GM12878 (cell line): ENCODE data around the gene AFF1. TPM values are rescaled to one million over a fixed set of nuclear protein-coding genes. Genes with fewer than 3 reads are reported as not detected.
A peak's percentile ranks its signal among the peaks of the same experiment; 100 is the strongest.

ENCODE experiments used
- ATAC-seq: fragments of 200-7000 bp; cut with Tn5 transposase; 3 replicates; pipeline ENCODE4 v1.9.1; 2020; ENCODE audit warnings: mild to moderate bottlenecking, moderate library complexity
- BruUV-seq: library from RNA; stranded (reverse); fragments of 400-500 nt; replicated peaks from 2 replicates; lab custom pipeline; 2021; lab: Mats Ljungman, UMichigan
- CTCF ChIA-PET: fragments of 300-600 bp; sonication (Branson Sonifier 250); formaldehyde crosslinking; extraction: SDS; loops from one replicate; lab custom pipeline; 2021; ENCODE audit warnings: inconsistent platforms; lab: Yijun Ruan, JAX
- POLR2A ChIA-PET: fragments of 350-600 bp; formaldehyde crosslinking; extraction: SDS; loops from one replicate; lab custom pipeline; 2021; ENCODE audit warnings: inconsistent platforms; lab: Charles Lee
- RAD21 ChIA-PET: fragments of 300-600 bp; sonication (Branson Sonifier 250); formaldehyde crosslinking; loops from one replicate; lab custom pipeline; 2023; ENCODE audit warnings: antibody characterized with exemption; ENCODE audit not compliant: unreplicated experiment; lab: Charles Lee
- SMC1A ChIA-PET: fragments of 300-600 bp; sonication (Branson Sonifier 250); formaldehyde crosslinking; loops from one replicate; lab custom pipeline; 2023; ENCODE audit not compliant: unreplicated experiment, uncharacterized antibody; lab: Charles Lee
- DNase-seq: peaks from one replicate; pipeline ENCODE4 v3.0.0-alpha.2; 2011; ENCODE audit warnings: low read depth, low spot score
- FAIRE-seq: peaks from 3 replicates; lab custom pipeline; 2011; peaks lifted over from hg19 to GRCh38; lab: Jason Lieb, UNC
- H2AFZ ChIP-seq: 2 replicates; pipeline ENCODE4 v1.6.0; 2011; ENCODE audit warnings: low read depth, low read length, control low read depth; ENCODE audit not compliant: control insufficient read depth
- H3K27ac ChIP-seq: 2 replicates; pipeline ENCODE4 v1.5.1; 2011; ENCODE audit warnings: control low read depth; ENCODE audit not compliant: control insufficient read depth, insufficient read depth
- H3K27me3 ChIP-seq, 2 experiments: replicated peaks in 1 of 2; 2 replicates each; pipeline versions ENCODE4 v1.6.0 to v1.6.1; 2011; ENCODE audit warnings: low read length in 1 of 2; ENCODE audit not compliant: control insufficient read depth in 2 of 2, insufficient read depth in 2 of 2
- H3K36me3 ChIP-seq, 2 experiments: 2 replicates each; pipeline ENCODE4 v1.5.1; 2011; ENCODE audit warnings: low read length in 1 of 2; ENCODE audit not compliant: control insufficient read depth in 2 of 2, insufficient read depth in 2 of 2
- H3K4me1 ChIP-seq: 2 replicates; pipeline ENCODE4 v1.6.1; 2011; ENCODE audit warnings: mild to moderate bottlenecking, low read length, moderate library complexity, mixed read lengths; ENCODE audit not compliant: control insufficient read depth, insufficient read depth
- H3K4me2 ChIP-seq: 2 replicates; pipeline ENCODE4 v1.6.0; 2011; ENCODE audit warnings: control low read depth; ENCODE audit not compliant: control insufficient read depth, insufficient read depth
- H3K4me3 ChIP-seq: fragments of 200-600 bp; sonication (generic); 2 replicates; pipeline ENCODE4 v1.5.1; 2016
- H3K79me2 ChIP-seq: 2 replicates; pipeline ENCODE4 v1.6.0; 2011; ENCODE audit warnings: low read length; ENCODE audit not compliant: control insufficient read depth, insufficient read depth
- H3K9ac ChIP-seq: 2 replicates; pipeline ENCODE4 v1.8.0; 2011; ENCODE audit warnings: low read length, control low read depth, mixed read lengths; ENCODE audit not compliant: control insufficient read depth, insufficient read depth
- H3K9me3 ChIP-seq: replicated peaks from 3 replicates; pipeline ENCODE4 v1.5.1; 2011; ENCODE audit warnings: mild to moderate bottlenecking, low read length; ENCODE audit not compliant: control insufficient read depth, insufficient read depth
- H4K20me1 ChIP-seq: 2 replicates; pipeline ENCODE4 v1.6.0; 2011; ENCODE audit not compliant: control insufficient read depth, insufficient read depth
- BMI1 ChIP-seq: fragments of 450-650 bp; IDR thresholded peaks from 2 replicates; pipeline ENCODE4 v1.6.1; 2016; ENCODE audit warnings: mild to moderate bottlenecking, moderate library complexity, borderline replicate concordance
- ETV6 ChIP-seq, 2 experiments: fragments of 450-650 bp in 1 of 2; IDR thresholded peaks in 1 of 2; conservative IDR thresholded peaks in 1 of 2; 2 replicates each; pipeline ENCODE4 v1.6.1; 2014; ENCODE audit warnings: antibody characterized with exemption in 1 of 2, borderline replicate concordance in 1 of 2, low read depth in 1 of 2, mild to moderate bottlenecking in 1 of 2, moderate library complexity in 1 of 2
- JUNB ChIP-seq: IDR thresholded peaks from 2 replicates; pipeline ENCODE4 v1.6.1; 2016; ENCODE audit warnings: antibody characterized with exemption, mild to moderate bottlenecking
- NFXL1 ChIP-seq: fragments of 450-650 bp; IDR thresholded peaks from 2 replicates; pipeline ENCODE4 v1.6.1; 2017; ENCODE audit warnings: antibody characterized with exemption, mild to moderate bottlenecking, borderline replicate concordance
- PAX8 ChIP-seq: fragments of 450-650 bp; IDR thresholded peaks from 2 replicates; pipeline ENCODE4 v1.6.1; 2017; ENCODE audit warnings: mild to moderate bottlenecking, moderate library complexity
- RAD21 ChIP-seq: IDR thresholded peaks from 2 replicates; pipeline ENCODE4 v1.6.1; 2011; ENCODE audit warnings: mild to moderate bottlenecking, low read depth, low read length, moderate library complexity; ENCODE audit not compliant: insufficient read depth
- SMARCA5 ChIP-seq: fragments of 450-650 bp; IDR thresholded peaks from 2 replicates; pipeline ENCODE4 v1.6.1; 2017; ENCODE audit warnings: mild to moderate bottlenecking
- SREBF1 ChIP-seq: IDR thresholded peaks from 2 replicates; pipeline ENCODE4 v1.6.1; 2012; ENCODE audit warnings: mild to moderate bottlenecking, low read length
- SUZ12 ChIP-seq: fragments of 200-600 bp; sonication (generic); IDR thresholded peaks from one replicate; pipeline ENCODE4 v1.6.1; 2018; ENCODE audit warnings: antibody characterized with exemption, mild to moderate bottlenecking; ENCODE audit not compliant: unreplicated experiment
- WGBS: methylation state at CpG from one replicate; pipeline ENCODE4 v1.1.6; 2016; ENCODE audit warnings: low lambda C conversion rate; ENCODE audit not compliant: insufficient replicate concordance, insufficient coverage; ENCODE audit errors: missing lambda C conversion rate; 5-methylcytosine and 5-hydroxymethylcytosine counted together
- in situ Hi-C: fragments of 300-500 bp; cut with MboI; formaldehyde crosslinking; loops from 9 replicates; pipeline ENCODE4 v1.14.3; 2018; ENCODE audit warnings: mixed read lengths
- intact Hi-C: fragments of 100-400 bp; cut with micrococcal nuclease; formaldehyde crosslinking; loops from one replicate; pipeline ENCODE4 v1.14.2; 2022; ENCODE audit not compliant: unreplicated experiment
- polyA plus RNA-seq, 11 experiments: library from polyadenylated mRNA; depleted of rRNA in 4 of 11; unstranded in 6 of 11; stranded (reverse) in 5 of 11; fragments of >200 nt; fragmentation: Nextera tagmentation in 4 of 11; fragmentation: Illumina TruSeq in 1 of 11; extraction: Ambion mirVana in 4 of 11; extraction: Trizol in 1 of 11; gene quantifications; 1 replicate in 1 of 11; 2 replicates in 10 of 11; pipeline versions ENCODE4 v1.2.1 to v1.2.3, GENCODE V29; 2011 to 2016; ENCODE audit warnings: inconsistent platforms in 2 of 11, missing spikeins in 2 of 11, low read depth in 1 of 11
- total RNA-seq, 4 experiments: library from RNA; depleted of rRNA in 3 of 4; stranded (reverse); fragments of >200 nt in 3 of 4; fragmentation: Illumina TruSeq in 1 of 4; extraction: Trizol in 1 of 4; gene quantifications; 2 replicates each; pipeline versions ENCODE4 v1.2.1 to v1.2.3, GENCODE V29; 2013 to 2021
- TF ChIP-seq, protein P1 (sequence below): fragments of 450-650 bp; conservative IDR thresholded peaks from 2 replicates; pipeline ENCODE4 v1.6.1; 2017; ENCODE audit warnings: mild to moderate bottlenecking, moderate library complexity
- TF ChIP-seq, protein P2 (sequence below): IDR thresholded peaks from 2 replicates; pipeline ENCODE4 v1.6.1; 2012; ENCODE audit warnings: low read depth, low read length, improper control_type of control experiment
- TF ChIP-seq, protein P3 (sequence below): fragments of 450-650 bp; IDR thresholded peaks from 2 replicates; pipeline ENCODE4 v1.6.1; 2017; ENCODE audit warnings: low read depth, mild to moderate bottlenecking, moderate library complexity

The AFF1 gene
- total and polyA plus RNA-seq, 10 of the 15 experiments (the other 5 are each of a cell fraction or from before 2014, with no cell fraction given) = 3.5 to 56.1 (median 21.5) TPM

DNA sequence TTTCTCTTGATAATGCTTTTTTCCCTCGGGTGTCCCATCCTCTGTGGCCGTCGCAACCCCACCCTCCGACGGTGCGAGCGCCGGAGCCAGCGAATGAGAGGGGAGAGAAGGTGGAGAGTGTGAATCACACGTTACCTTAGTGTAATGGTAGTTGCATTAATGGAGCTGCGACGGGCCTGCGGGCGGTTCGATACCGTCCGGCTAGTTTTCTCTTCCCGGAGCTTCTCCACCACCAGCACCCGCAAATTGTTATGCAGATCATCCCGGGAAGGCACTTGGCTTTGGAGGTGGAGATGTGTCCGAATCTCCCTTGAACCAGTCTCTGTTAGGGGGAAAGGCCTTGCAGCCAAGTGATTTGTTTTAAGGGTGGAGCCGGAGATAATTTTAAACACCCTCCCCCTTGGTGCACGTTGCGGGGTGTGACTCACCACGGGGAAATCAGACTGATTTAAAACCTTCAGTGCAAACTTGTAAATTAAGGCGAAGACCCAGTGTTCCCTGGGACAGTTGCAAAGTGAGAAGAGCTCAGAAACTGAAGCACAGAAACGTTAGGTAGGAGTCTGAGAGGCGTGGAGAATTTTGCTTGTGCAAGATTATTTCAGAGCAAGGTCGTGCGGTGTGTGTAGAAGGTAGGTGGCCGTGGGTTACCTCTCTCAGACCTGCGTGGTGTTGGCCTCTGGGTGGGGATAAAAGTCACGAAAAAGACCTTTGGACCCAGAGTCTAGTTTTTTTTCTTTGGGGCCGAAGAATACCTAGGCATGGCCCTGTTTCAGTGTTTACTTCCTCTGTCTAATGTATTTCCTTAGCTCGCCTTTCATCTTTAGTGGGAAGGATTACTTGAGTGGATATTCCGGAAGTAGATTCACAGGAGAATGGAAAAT, 1.3 kb downstream of the AFF1 start (continued):
- TF ChIP-seq, protein P1, sequence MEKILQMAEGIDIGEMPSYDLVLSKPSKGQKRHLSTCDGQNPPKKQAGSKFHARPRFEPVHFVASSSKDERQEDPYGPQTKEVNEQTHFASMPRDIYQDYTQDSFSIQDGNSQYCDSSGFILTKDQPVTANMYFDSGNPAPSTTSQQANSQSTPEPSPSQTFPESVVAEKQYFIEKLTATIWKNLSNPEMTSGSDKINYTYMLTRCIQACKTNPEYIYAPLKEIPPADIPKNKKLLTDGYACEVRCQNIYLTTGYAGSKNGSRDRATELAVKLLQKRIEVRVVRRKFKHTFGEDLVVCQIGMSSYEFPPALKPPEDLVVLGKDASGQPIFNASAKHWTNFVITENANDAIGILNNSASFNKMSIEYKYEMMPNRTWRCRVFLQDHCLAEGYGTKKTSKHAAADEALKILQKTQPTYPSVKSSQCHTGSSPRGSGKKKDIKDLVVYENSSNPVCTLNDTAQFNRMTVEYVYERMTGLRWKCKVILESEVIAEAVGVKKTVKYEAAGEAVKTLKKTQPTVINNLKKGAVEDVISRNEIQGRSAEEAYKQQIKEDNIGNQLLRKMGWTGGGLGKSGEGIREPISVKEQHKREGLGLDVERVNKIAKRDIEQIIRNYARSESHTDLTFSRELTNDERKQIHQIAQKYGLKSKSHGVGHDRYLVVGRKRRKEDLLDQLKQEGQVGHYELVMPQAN = peak; percentile 52; the same call in 1 of the 2 replicates
- peak; percentile 43; the same call in 1 of the 2 replicates for TF ChIP-seq SMARCA5
- TF ChIP-seq, protein P2, sequence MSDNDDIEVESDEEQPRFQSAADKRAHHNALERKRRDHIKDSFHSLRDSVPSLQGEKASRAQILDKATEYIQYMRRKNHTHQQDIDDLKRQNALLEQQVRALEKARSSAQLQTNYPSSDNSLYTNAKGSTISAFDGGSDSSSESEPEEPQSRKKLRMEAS = peak; percentile 65; the same call in 1 of the 2 replicates

DNA sequence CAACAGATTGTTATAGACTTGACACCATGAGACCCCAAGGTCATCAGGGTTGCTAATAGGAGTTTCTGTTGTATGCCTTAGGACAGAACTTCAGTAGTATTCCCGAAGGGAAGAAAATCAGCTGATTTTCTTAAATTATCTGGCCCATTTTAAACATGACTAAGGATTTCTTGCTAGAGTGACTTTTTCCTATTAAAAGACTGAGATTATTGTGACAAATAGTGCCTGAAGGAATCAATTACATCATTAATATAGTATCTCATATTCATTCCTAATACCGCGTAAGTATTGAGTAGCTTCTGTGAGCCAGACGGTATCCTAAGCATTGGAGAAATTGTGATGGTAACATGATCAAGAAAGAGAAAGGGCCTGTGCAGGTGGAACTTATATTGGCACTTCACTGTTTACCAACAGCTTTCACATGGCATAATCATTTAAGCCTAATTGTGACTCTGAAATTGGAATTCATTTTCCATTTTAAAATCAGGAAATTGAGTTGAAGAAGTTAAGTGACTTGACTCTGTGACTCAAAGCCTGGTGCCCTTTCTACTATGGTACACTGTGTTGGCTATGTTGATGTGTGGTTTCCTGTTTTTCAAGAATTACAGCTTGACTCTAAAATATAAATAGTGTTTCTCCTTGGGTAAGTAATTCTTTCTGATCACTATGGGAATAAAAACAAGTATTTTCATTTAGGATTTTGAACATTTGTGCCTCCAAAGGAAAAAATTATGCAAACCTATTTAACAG, 4.1 kb downstream of the AFF1 start:
- H3K4me3 ChIP-seq = peak overlapping the region; percentile 91
- BruUV-seq = no TSS peak
- in situ Hi-C loops = no loop called here
- peaks cover 0 to 3% of the 10 kb centered on the region in 2 experiments; a peak in 1 of 4 replicates for H3K36me3 ChIP-seq
- POLR2A ChIA-PET = interaction anchor here (0.7 to 8.3 kb wide), 11 partner anchors 22 to 154 kb away, joined by 3 to 123 read pairs (median 5); no protein-coding TSS in a partner anchor
- CTCF ChIA-PET = interaction anchor here (0.6 to 9.8 kb wide), 20 partner anchors 11 to 452 kb away, joined by 3 to 92 read pairs (median 4); partner anchors contain the start of gene HSD17B11
- RAD21 ChIA-PET = interaction anchor here (0.5 to 9.3 kb wide), 19 partner anchors 14 to 452 kb away, joined by 3 to 267 read pairs (median 9); no protein-coding TSS in a partner anchor
- WGBS = 72% methylated on average over 4 of the region's 4 CpGs
- SMC1A ChIA-PET = interaction anchor here (0.6 to 13.7 kb wide), 29 partner anchors 8 to 443 kb away, joined by 3 to 268 read pairs (median 4); partner anchors contain the start of gene PTPN13
- no peaks in the 10 kb centered on the region; the same call in 2 of the 3 replicates for H3K9me3 ChIP-seq
- no peaks in the 10 kb centered on the region for H3K27me3 ChIP-seq
- peaks cover 3% of the 10 kb centered on the region; the same call in 1 of the 2 replicates for H4K20me1 ChIP-seq
- peak overlapping the region; percentile 61 for H3K9ac ChIP-seq
- peaks cover 28% of the 10 kb centered on the region for H3K4me1 ChIP-seq
- H3K79me2 ChIP-seq = peaks cover 95% of the 10 kb centered on the region
- intact Hi-C loops = loop anchor here (1.0 to 5.0 kb wide), 4 partner anchors 22 to 1443 kb away; no protein-coding TSS in a partner anchor
- ATAC-seq = no peak
- peak overlapping the region; percentile 93 for H3K27ac ChIP-seq
- no peak for DNase-seq
- H3K4me2 ChIP-seq = peak overlapping the region; percentile 98
- no peak overlapping the region for H2AFZ ChIP-seq
- FAIRE-seq = no peak
- no peak for TF ChIP-seq SUZ12
- TF ChIP-seq BMI1 = no peak
- TF ChIP-seq PAX8 = no peak
- TF ChIP-seq ETV6 (conservative IDR thresholded peaks at IDR 0.05 in 1 of 2, IDR thresholded peaks at IDR 0.05 in 1 of 2; ENCODE audit: borderline replicate concordance in 1 of 2, low read depth in 1 of 2) = no peak
- TF ChIP-seq, protein P3, sequence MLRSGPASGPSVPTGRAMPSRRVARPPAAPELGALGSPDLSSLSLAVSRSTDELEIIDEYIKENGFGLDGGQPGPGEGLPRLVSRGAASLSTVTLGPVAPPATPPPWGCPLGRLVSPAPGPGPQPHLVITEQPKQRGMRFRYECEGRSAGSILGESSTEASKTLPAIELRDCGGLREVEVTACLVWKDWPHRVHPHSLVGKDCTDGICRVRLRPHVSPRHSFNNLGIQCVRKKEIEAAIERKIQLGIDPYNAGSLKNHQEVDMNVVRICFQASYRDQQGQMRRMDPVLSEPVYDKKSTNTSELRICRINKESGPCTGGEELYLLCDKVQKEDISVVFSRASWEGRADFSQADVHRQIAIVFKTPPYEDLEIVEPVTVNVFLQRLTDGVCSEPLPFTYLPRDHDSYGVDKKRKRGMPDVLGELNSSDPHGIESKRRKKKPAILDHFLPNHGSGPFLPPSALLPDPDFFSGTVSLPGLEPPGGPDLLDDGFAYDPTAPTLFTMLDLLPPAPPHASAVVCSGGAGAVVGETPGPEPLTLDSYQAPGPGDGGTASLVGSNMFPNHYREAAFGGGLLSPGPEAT = no peak
- no peak for TF ChIP-seq SREBF1
- no peak for TF ChIP-seq JUNB
- TF ChIP-seq NFXL1 = no peak
- no peak for TF ChIP-seq RAD21
- TF ChIP-seq, all 136 proteins: peak for 0
